GM18873 (cell line): Measurements from ENCODE around the gene TCF7L2.

Source experiments
- ATAC-seq: cut with Tn5 transposase; IDR thresholded peaks from one replicate; pipeline ENCODE4 v1.9.1; 2021; ENCODE audit warnings: mild to moderate bottlenecking, moderate library complexity, moderate number of reproducible peaks; ENCODE audit not compliant: unreplicated experiment, low FRiP score

The TCF7L2 gene

GRCh38 chr10:113019692-113020474 is 69.8 kb downstream of the TCF7L2 start:
- ATAC-seq: no peak

DNA sequence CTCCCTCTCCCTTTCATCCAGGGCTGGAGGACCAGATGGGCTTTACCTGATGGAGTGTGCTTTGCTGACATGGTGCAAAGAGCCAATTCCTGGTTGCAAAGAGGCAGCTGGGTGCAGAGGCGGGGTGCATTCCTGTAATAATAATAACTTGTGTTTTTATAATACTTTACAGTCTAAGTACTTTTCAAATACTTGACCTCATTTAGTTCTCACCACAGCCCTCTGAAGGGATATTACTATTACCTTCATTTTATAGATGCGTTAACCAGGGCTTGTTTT is 70.4 kb downstream of the TCF7L2 start:
- ATAC-seq: no peak

- ATAC-seq: no peak
Measured at GRCh38 chr10:113020838-113021237, 70.8 kb downstream of the TCF7L2 start.

DNA sequence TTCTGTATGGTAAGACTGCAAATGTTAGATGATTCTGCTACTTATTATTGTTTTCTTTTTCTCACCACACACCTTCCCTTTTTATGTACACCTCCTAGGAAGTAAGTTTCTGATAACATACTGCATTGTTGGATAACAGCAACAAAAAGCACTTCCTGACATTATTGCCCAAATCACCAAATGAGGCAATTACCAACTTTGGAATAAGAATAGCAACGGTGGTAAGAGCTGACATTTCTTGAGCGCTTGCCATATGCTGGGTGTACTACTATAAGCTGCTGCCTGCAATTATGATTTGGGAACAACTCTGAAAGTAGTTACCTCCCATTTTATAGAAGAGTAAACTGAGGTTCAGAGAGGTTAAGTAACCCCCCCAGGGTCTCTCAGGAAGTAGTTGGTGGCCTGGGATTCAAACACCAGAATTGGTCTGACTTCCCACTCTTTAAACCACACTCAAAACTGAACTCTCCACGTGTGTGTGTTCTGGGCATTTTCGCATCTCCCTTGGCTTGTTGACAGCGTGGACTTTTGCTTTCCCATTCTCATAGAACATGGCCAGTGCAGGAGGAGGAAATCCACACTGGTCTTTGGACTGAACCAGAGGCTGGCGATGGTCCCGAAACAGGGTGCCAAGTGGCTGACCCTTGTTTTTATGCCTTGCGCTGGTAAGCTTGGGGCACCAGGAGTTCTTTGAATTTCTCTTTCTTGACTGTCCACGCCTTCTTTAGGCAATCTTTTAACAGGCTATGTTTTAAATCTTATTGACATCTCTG is 71.4 kb downstream of the TCF7L2 start:
- no peak for ATAC-seq

- ATAC-seq: no peak
Measured at GRCh38 chr10:113022265-113022664, 72.2 kb downstream of the TCF7L2 start.

- no peak for ATAC-seq
Measured at GRCh38 chr10:113023017-113023416, 73.0 kb downstream of the TCF7L2 start.

DNA sequence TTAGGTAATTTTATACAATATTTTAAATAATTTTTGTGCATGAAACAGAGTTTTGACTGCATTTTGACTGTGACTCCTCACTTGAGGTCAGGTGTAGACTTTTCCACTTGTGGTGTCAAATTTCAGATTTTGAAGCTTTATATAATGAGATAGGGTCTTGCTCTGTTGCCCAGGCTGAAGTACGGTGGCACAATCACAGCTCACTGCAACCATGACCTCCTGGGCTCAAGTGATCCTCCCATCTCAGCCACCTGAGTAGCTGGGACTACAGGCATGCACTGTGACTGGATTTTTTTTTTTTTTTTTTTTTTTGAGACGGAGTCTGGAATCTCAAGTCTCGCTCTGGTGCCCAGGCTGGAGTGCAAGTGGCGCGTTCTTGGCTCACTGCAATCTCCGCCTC is 74.9 kb downstream of the TCF7L2 start:
- ATAC-seq: no peak

- no peak for ATAC-seq
Measured at GRCh38 chr10:113025487-113025886, 75.4 kb downstream of the TCF7L2 start.

DNA sequence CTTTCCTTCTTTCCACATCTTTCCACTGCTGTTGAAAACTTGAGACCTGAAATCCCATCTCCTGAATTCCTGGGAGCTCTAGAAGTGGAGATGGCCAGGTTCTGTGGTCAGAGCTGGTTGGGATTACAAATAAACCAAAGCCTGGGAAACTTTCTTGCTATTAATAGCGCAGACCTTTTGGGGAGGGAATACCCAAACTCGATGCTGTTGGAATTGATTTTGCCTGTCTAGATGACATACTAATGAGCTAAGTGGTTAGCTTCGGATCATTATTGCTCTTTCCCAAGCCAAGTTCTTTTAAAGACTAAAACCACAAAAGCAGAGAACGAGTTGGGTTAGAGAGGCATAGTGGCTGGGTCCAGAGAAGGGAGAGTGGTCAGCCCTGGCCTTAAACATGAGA is 76.6 kb downstream of the TCF7L2 start:
- no peak for ATAC-seq

GRCh38 chr10:113027230-113027573 is 77.2 kb downstream of the TCF7L2 start:
- no peak for ATAC-seq

DNA sequence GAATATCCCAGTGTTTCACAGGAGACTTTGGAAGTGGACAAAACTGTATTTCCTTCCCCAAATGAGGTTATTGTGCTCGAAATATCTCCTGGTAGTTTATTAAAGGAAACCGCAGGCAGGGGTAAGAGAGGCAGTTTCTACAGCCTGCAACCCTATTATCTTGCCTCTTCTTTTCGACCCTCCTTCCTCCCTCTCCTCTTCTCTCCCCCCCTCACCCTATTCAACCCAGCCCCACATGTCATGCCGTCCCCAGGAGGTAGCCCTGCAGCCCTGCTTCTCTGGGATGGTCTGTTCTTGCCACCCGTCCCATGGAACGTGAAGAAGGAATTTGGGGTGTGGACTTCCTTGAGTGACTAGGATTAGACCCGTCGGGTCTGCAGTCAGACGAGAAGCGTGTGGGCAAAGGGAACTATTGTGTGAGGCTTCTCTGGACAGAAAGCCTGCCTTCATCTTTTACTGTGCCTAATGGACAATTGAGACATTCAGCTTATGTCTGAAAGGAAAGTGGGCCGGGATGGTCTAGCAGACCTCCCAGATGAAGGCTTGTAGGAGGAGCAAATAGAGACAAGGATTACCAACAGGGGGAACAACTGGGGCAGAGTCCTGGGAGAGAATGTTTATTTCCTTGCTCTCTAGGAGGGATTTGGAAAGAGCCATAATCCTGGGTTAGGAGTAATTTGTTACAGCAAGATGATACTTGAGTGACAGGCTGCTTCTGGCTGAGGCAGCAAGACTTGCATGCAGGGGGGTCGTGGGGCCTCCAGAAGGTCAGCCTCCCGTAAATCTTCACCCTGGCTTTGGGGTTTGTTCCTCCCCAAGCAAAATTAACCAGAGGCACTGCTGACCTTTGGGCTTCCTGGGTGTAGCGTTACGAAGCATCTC is 77.8 kb downstream of the TCF7L2 start:
- no peak for ATAC-seq

DNA sequence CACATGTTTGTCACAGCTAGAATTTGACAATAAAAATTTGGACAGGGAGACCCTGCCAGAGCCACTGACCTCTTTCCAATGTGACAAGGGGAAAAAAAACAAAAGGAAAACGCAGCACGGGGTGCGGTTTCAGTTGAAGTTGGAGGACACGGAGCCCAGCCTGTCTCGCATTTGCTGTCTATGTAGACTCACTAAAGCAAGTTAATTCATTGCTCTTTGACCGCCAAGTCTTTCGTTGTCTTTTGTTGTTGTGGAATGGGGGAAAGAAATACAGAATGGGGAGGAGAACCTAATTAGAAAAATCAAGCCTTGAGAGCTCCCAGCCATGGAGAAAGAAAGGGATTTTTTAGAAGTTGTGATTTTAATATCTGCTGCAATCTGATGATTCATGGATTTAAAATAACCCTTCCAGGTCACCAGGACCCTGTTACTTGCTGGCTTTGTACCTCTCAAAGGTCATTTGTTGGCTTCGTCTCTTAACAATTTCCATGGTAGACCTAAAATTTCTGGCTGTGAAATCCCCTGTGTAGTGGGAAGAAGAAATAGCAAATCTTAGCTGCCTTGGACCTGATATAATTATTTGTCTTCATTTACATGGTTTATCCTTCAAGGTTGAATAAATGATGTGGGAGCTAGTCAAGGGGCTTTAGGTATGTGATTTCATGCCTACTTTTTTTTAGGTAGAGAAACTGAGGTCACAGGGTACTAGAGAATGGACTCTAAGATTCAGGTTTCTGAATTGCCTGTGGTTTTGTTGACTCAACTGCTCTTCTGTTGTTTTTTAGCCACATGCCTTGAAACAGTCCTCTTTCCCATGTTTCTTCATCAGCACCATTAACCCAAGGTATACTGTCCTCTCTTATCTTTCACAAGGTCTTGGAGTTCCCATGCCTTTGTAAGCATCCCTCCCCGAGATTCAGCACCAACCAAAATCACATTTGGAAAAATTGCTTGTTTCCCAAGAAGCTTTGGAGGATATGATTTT is 78.7 kb downstream of the TCF7L2 start:
- ATAC-seq: no peak

DNA sequence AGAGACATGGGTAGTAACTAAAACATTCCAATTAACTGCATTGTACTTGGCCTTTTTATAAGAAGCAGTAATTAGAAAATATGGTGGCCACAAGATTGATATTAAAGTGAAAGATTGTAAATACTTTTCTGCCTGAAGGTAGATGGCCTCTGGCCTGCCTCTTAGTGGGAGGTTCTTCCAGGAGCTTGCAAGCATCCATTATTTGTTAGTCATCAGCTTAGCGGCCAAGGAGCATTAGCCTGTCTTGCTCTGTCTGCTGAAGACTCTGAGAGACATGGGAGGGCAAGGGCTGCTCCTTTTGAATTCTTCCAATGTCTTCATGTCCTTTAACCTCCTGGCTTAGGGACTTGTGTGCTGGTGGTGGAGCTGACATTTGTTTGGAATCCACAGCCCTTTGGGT is 80.4 kb downstream of the TCF7L2 start:
- no peak for ATAC-seq

GRCh38 chr10:113031147-113031546 is 81.1 kb downstream of the TCF7L2 start:
- ATAC-seq: no peak

DNA sequence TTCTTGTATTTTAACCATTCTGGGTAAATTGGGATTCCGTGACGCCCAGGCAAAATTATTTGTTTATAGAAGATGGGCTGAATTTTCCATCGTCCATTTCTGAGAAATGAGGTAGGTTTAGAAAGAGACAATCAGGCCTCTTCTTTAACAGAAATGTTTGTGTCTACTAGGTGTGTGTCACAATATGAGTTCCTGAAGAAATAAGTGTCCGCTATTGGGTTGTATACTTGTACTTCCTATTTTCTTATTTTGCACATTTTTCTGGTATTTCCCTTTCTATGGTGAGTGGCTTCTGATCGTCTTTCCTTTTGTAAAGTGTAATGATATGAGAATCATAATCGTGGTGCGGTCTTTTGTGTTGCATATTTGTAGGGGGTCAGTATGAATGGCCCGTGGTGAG is 83.9 kb downstream of the TCF7L2 start:
- ATAC-seq: no peak

- ATAC-seq: no peak
Measured at GRCh38 chr10:113035732-113036312, 85.8 kb downstream of the TCF7L2 start.

DNA sequence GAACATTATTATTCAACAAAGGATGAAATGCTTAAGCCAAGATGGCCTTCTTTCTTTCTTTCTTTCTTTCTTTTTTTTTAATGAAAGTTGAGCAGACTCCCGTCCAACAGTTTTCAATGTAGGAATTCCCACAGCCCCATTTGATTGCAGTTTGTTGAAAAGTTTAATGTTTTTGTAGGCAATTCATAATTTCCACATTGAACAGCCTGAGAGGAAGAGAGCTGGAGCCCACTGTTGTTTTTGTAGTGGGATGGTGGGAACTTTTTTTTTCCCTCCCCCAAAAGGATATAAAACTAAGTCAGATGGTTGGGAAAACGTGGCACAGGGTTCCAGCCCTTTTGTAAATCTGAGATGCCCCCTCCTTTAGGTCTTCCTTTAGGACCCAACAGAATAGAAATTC is 86.6 kb downstream of the TCF7L2 start:
- no peak for ATAC-seq

- ATAC-seq: no peak
Measured at GRCh38 chr10:113037218-113037617, 87.2 kb downstream of the TCF7L2 start.

DNA sequence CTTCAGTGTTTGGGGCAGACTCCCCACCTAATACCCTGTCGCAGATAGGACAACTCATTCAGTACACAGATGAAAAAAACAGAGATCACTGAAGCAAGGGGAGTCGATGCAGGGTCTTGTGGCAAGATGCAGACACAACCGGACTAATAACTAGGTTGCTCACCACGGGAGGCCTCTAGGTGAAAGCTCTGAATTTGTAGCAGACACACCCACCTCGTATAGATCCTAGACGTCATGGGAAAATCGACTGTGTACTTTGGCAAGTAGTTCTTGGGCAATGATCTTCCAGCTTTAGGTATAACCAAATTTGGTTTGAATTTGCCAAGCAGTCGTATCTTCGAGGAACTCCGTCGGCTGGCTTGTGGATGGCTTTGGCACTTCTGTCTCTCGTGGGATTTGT is 88.1 kb downstream of the TCF7L2 start:
- no peak for ATAC-seq

GRCh38 chr10:113038985-113039384 is 88.9 kb downstream of the TCF7L2 start:
- no peak for ATAC-seq
